HAP-1 (cell line): ENCODE data around the gene RCSD1.

Experiments used
- DNase-seq, 2 experiments: peaks; one replicate each; pipeline ENCODE4 v3.0.0-alpha.2; 2016 to 2020; ENCODE audit warnings: low spot score in 2 of 2
- H3K27me3 ChIP-seq: fragments of 250-450 bp; sonication (Bioruptor Pico); 2 replicates; pipeline ENCODE4 v1.5.1; 2020; ENCODE audit warnings: low read depth, mild to moderate bottlenecking, moderate library complexity
- H3K36me3 ChIP-seq: fragments of 250-450 bp; sonication (Bioruptor Pico); replicated peaks from 2 replicates; pipeline ENCODE4 v1.5.1; 2020; ENCODE audit warnings: mild to moderate bottlenecking
- H3K4me1 ChIP-seq: fragments of 250-450 bp; sonication (Bioruptor Pico); 2 replicates; pipeline ENCODE4 v1.5.1; 2020; ENCODE audit warnings: mild to moderate bottlenecking
- H3K4me3 ChIP-seq: fragments of 250-450 bp; sonication (Bioruptor Pico); 2 replicates; pipeline ENCODE4 v1.5.1; 2020; ENCODE audit warnings: mild to moderate bottlenecking, moderate library complexity
- H3K9me3 ChIP-seq: fragments of 250-450 bp; sonication (Bioruptor Pico); 2 replicates; pipeline ENCODE4 v1.5.1; 2020; ENCODE audit warnings: mild to moderate bottlenecking, moderate library complexity
- in situ Hi-C: fragments of 300-500 bp; cut with MboI; formaldehyde crosslinking; loops from 3 replicates; pipeline ENCODE4 v1.14.3; 2020; ENCODE audit warnings: low sequenced_read_pairs, inconsistent platforms, mixed read lengths

The RCSD1 gene, protein sequence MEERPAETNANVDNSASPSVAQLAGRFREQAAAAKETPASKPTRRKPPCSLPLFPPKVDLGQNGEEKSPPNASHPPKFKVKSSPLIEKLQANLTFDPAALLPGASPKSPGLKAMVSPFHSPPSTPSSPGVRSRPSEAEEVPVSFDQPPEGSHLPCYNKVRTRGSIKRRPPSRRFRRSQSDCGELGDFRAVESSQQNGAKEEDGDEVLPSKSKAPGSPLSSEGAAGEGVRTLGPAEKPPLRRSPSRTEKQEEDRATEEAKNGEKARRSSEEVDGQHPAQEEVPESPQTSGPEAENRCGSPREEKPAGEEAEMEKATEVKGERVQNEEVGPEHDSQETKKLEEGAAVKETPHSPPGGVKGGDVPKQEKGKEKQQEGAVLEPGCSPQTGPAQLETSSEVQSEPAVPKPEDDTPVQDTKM

DNA sequence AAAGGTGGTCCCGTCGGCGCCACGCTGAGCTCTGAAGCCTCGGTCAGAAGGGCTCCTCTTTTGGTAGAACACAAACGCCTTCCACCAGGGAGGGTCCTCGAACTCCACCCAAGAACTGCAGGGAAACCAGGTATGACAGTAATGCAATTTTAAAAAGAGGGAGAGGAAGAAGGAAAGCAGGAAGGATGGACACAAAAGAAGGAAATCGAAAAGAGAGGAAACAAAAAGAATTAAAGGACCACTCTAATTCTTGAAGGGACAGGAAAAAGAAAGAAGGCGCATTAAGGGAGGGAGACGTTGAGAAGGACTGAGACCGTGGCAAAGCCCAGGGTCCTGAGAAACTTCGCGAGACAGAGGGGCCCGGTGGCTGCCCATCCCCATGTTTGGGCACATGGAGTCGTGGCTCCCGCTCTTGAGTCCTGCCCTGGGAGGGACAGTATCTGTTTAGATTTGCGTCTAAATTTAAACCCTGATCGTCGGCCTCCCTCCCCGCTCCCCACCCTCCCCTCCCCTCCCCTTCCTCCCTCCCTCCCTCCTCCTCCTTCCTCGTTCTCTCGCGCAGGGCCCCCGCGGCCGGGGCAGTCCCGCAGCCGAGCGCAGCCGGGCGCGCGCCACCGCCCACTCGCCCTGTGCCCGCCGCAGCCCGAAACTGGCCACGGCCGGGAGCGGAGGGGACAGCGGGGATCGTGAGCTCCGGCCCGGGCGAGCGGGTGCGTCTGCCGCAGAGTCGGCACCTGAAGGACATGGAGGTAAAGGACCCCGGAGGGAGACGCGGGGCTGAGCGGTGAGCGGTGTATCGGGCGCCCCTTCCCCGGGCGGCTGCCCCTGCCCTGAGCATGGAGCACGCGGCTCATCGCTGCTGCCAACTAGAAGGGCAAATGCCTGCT lies at the start of gene RCSD1:
RCSD1 (plus strand) TSS at position 552 of the 887 bp plus-strand sequence; CDS start at position 744, 192 bp downstream.
- Histone ChIP-seq H3K4me3 (peak within 1 kb of the TSS; percentile 30), H3K36me3 (no peaks in the 10 kb centered on the region), H3K4me1 (peaks cover 6% of the 10 kb centered on the region; the same call in 1 of the 2 replicates), H3K27me3 (peaks cover 10% of the 10 kb centered on the region), H3K9me3 (no peaks in the 10 kb centered on the region)
- in situ Hi-C loops: no loop called here
- peak in 1 of 2 experiments; percentile 29 for DNase-seq

DNA sequence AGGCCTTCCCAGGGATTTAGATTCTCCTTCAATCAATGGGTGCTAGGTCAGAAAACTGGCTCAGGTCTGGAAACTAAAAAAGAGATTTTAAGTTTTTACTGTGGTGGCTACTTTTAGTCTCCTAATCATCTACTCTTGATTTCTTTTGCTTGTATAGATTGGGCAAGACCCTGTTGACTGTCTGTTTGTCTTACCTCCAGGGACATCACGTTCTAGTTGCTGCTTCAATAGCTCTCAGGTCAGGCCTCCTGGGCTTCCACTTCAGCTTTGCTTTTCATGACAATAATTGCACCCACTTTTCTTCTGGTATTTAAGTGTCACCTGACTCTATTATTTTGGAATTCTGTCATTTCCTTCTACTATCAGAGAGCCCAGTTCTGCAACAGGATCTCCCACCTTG lies 48.0 kb upstream of the RCSD1 start:
- Histone ChIP-seq H3K4me3 (no peak overlapping the region), H3K36me3 (no peaks in the 10 kb centered on the region), H3K27me3 (no peaks in the 10 kb centered on the region), H3K9me3 (no peaks in the 10 kb centered on the region; the same call in 1 of the 2 replicates), H3K4me1 (no peaks in the 10 kb centered on the region)
- in situ Hi-C loops: no loop called here
- DNase-seq: no peak

DNA sequence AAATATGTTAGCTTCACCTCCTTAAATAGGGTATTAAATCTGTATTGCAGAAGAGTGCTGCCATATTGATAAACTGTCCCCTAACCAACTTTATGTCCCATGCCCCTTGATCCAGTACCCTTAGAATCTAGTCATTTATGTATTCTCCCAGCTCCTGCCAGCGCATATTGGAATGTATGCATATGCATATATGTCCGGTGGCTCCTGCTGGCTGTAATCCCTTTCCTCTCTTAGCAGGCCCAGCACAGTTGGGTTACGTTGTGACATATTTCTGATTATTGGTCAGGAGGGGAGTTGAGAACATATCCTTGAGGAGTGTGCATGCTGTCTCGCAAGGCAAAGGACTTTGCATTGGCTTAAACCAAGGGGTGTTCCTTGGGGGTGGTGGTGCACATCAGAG lies 47.3 kb upstream of the RCSD1 start:
- no peaks in the 10 kb centered on the region for H3K4me1 ChIP-seq
- H3K4me3 ChIP-seq: no peak overlapping the region
- no peaks in the 10 kb centered on the region; the same call in 1 of the 2 replicates for H3K9me3 ChIP-seq
- DNase-seq: no peak
- no peaks in the 10 kb centered on the region for H3K36me3 ChIP-seq
- H3K27me3 ChIP-seq: no peaks in the 10 kb centered on the region
- in situ Hi-C loops: no loop called here

DNA sequence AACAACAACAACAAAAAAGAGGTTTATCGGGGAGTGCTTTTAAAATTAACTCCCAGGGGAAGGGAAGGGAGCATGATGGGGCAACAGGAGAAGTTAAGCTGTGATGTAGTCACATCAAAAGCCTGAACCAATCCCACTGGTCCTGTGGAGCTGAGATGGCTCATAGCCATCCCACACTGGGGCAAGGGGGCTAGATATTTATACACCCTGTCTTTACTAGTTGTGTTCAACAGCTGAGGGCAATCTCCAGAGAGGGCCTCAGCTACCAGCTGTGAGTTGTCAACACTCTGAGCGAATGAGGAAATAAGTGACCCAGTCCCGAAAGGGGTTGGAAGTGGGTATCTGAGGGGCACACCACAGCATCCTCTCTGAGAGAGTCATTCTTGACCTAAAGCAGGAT lies 45.5 kb upstream of the RCSD1 start:
- in situ Hi-C loops: no loop called here
- Histone ChIP-seq H3K36me3 (no peaks in the 10 kb centered on the region), H3K27me3 (no peaks in the 10 kb centered on the region), H3K9me3 (no peaks in the 10 kb centered on the region; the same call in 1 of the 2 replicates), H3K4me1 (no peaks in the 10 kb centered on the region), H3K4me3 (no peak overlapping the region)
- DNase-seq: no peak

DNA sequence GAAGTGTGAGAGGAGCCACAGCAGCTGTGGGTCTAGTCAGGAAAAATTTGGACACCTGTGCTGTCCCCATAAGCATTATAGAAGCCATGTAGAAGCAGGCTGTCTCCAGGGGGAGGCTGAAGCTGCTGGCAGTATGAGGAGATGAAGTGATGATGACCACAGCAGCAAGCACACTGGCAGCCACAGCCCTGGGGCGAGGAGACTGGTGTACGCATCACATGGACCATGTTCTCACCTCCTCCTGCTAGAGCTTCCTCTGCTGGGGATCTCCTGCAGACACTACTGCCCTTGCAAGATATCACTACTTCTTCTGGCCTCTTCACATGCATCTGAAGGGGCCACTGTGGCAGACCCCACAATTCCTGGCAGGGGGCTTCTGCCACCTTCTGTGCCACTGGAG lies 42.7 kb upstream of the RCSD1 start:
- no peak overlapping the region for H3K4me3 ChIP-seq
- in situ Hi-C loops: no loop called here
- no peaks in the 10 kb centered on the region for H3K27me3 ChIP-seq
- DNase-seq: no peak
- H3K9me3 ChIP-seq: no peaks in the 10 kb centered on the region; the same call in 1 of the 2 replicates
- H3K36me3 ChIP-seq: no peaks in the 10 kb centered on the region
- H3K4me1 ChIP-seq: no peaks in the 10 kb centered on the region

DNA sequence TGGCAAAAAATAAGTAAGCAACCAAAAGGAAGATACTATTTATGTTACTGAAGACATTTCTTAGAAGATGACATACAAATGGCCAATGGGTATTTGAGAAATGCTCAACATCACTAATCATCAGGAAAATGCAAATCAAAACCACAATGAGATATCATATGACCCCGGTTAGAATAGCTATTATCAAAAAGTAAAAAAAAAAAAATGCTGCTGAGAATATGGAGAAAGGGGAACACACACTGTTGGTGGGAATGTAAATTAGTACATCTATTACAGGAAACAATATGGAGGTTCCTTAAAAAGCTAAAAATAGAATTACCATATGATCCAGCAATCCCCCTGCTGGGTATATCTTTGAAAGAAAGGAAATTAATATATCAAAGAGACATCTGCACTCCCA lies 42.2 kb upstream of the RCSD1 start:
- Histone ChIP-seq H3K36me3 (no peaks in the 10 kb centered on the region), H3K9me3 (no peaks in the 10 kb centered on the region; the same call in 1 of the 2 replicates), H3K4me3 (no peak overlapping the region), H3K27me3 (no peaks in the 10 kb centered on the region), H3K4me1 (no peaks in the 10 kb centered on the region)
- in situ Hi-C loops: no loop called here
- DNase-seq: no peak

DNA sequence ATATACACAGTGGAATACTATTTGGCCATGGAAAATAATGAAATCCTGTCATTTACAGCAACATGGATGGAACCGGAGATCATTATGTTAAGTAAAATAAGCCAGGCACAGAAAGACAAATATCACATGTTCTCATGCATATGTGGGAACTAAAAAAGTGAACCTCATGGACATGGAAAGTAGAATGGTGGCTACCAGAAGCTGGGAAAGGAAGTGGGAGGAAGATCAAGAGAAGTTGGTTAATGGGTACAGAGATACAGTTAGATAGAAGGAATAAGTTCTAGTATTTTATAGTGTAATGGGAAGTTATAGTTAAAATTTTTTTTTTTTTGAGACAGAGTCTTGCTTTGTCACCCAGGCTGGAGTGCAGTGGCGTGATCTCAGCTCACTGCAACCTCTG lies 41.7 kb upstream of the RCSD1 start:
- Histone ChIP-seq H3K4me1 (no peaks in the 10 kb centered on the region), H3K4me3 (no peak overlapping the region), H3K36me3 (no peaks in the 10 kb centered on the region), H3K9me3 (no peaks in the 10 kb centered on the region; the same call in 1 of the 2 replicates), H3K27me3 (no peaks in the 10 kb centered on the region)
- in situ Hi-C loops: no loop called here
- no peak for DNase-seq

DNA sequence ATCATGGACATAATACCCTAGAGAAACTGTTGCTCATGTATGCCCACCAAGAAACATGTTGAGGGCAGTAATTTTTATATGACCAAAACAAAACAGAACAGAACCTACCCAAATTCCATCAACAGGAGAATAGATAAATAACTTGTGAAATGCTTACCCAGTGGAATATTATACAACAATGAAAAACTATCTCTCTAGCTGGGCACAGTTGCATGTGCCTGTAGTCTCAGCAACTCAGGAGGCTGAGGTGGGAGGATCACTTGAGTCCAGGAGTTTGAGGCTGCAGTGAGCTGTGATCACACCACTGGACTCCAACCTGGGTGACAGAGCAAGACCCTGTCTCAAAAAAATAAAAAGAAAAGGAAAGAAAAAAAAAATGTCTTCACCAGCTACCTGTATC lies 37.6 kb upstream of the RCSD1 start:
- Histone ChIP-seq H3K4me3 (no peak overlapping the region), H3K27me3 (no peaks in the 10 kb centered on the region), H3K9me3 (no peaks in the 10 kb centered on the region; the same call in 1 of the 2 replicates), H3K4me1 (no peaks in the 10 kb centered on the region), H3K36me3 (no peaks in the 10 kb centered on the region)
- in situ Hi-C loops: no loop called here
- no peak for DNase-seq

DNA sequence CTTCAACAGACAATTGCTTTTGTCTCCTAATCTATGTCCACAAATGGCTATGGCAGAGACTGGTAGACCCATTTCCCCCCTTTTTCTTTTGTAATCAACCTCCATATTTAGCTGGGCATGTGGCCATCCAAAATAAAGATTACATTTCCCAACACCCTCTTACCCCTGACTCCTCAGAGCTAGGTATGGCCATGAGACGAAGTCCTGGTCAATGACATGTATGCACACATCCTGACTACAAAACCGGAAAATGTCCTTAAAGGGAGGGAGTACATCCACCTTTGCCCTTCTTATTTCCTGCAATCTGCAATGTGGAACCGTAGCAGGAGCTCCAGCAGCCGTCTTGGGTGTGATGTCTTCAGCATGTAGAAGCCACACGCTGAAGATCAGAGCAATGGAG lies 36.2 kb upstream of the RCSD1 start:
- in situ Hi-C loops: no loop called here
- no peak for DNase-seq
- no peaks in the 10 kb centered on the region for H3K36me3 ChIP-seq

DNA sequence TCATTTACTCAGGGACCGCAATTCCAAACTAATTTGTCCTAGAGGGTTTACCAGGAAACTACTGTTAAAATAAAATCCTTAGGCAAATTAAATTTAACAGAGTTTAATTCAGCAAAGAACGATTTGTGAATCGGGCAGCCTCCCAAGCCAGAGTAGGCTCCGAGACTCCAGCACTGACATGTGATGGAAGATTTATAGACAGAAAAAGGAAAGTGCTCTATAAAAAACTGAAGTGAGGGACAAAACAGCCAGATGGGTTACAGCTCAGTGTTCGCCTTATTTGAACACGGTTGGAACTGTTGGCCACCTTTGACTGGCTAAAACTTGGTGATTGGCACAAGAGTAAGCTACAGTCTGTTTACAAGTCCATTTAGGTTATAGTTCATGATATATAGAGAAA lies 35.2 kb upstream of the RCSD1 start:
- Histone ChIP-seq H3K9me3 (no peaks in the 10 kb centered on the region; the same call in 1 of the 2 replicates), H3K27me3 (no peaks in the 10 kb centered on the region), H3K4me3 (no peak overlapping the region), H3K4me1 (no peaks in the 10 kb centered on the region), H3K36me3 (no peaks in the 10 kb centered on the region)
- DNase-seq: no peak
- in situ Hi-C loops: no loop called here

More for the DNA sequence above, 36.2 kb upstream of the RCSD1 start:
- H3K27me3 ChIP-seq: no peaks in the 10 kb centered on the region
- no peaks in the 10 kb centered on the region; the same call in 1 of the 2 replicates for H3K9me3 ChIP-seq
- no peak overlapping the region for H3K4me3 ChIP-seq
- no peaks in the 10 kb centered on the region for H3K4me1 ChIP-seq

DNA sequence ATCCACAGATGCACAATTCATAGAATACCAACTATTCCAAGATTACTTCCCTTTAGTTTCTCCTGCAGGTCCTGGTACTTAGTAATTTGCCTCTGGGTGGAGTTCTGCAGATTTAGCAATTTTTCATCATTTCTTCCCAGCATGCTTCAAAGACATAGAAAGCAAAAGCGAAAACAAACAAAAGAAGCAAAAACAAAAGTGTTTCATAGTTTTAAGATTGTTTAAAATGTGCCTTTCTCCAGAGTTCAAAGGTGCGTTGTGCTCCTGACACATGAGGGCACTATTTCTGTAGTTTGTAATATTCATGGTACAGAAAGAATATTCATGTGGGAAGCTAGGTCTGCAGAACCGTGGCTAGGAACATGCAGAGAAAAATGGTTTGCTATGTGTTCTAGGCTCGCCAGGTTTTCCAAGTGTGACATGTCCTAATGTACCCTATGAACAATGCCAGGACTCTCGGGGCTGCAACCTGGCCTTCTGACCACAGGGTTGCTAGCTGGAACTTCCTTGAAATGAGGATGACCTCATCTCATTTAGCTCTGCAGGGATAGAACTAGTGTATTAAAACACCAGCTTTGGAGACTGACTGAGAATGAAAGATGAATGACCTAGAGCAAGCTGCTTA lies 30.0 kb upstream of the RCSD1 start:
- in situ Hi-C loops: no loop called here
- Histone ChIP-seq H3K4me1 (no peaks in the 10 kb centered on the region), H3K36me3 (no peaks in the 10 kb centered on the region), H3K9me3 (no peaks in the 10 kb centered on the region), H3K4me3 (no peak overlapping the region), H3K27me3 (no peaks in the 10 kb centered on the region)
- no peak for DNase-seq

DNA sequence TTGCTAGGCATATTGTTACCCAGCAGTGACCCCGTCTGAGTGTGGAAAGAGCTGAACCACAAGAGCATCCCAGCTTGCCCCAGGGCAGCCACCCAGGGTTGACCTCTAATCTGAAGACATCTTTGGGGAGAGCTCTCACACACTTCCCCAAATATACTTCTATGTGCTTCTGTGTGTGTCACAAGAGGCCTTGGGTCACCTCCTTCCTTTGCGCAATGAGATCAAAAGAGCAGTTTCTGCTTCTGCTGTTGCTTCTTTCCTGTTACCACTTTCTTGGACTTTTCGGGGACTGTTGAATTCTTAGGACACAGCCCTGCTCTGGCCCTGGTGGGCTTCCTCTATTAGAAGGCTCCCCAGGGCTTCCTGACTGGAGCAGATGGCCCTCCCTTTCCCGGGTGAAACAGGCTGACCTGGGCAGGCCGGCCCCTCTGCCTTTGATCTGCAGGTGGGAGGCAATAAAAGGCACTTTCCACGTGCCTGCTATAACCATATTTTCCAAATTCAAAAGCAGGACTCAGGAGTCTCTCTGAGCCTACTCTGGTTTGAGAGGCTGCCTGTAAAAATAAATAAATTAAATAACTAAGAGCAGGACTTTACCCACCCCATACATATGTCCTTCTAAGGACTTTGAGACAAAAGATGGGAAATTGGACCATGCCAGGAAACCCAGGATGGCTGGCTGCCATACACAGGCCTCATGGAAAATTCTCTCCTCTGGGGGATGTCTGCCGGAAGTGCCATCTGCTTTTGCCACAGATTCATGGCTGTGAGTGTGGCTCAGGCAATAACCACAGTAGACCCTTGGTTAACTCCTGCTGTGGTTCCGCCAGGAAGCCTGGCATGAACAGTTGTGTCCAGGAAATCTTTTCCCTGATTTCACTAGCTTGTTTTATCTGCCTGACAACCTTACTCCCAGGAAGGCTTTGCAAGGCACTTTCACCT lies 28.3 kb upstream of the RCSD1 start:
- Histone ChIP-seq H3K36me3 (no peaks in the 10 kb centered on the region), H3K27me3 (no peaks in the 10 kb centered on the region), H3K9me3 (no peaks in the 10 kb centered on the region), H3K4me1 (no peaks in the 10 kb centered on the region), H3K4me3 (no peak overlapping the region)
- in situ Hi-C loops: no loop called here
- DNase-seq: no peak

DNA sequence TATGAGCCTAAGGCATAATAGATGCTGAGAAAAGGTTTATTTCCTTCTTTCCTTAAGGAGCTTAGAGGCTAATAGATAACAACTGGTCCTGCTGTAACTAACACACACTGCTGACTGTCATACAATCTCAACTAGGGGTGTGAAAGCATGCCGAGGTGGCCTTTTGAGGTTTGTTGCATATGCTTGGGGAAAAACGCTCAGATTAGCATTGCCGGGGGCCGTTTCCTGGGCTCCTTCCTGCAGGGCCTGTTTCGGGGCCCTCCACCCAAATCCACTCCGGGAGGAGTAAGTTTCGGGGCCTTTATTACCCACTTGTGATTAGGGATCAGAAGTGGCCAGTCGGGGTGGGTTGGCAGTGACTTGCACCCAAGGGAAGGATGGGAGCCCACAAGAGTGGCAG lies 27.2 kb upstream of the RCSD1 start:
- in situ Hi-C loops: no loop called here
- H3K4me1 ChIP-seq: no peaks in the 10 kb centered on the region
- H3K4me3 ChIP-seq: no peak overlapping the region
- no peak for DNase-seq
- H3K36me3 ChIP-seq: no peaks in the 10 kb centered on the region
- H3K9me3 ChIP-seq: no peaks in the 10 kb centered on the region
- no peaks in the 10 kb centered on the region for H3K27me3 ChIP-seq
